HG02970 (cell line): ENCODE data around the gene RANGAP1.
"Not testable (repeated sequence)": the region's sequence is repeated elsewhere in the genome, so short reads cannot be mapped to it uniquely, and the experiment has no call there.

ENCODE experiments used
- ATAC-seq: cut with Tn5 transposase; IDR thresholded peaks from one replicate; pipeline ENCODE4 v1.9.1; 2021; ENCODE audit warnings: mild to moderate bottlenecking, moderate library complexity, moderate number of reproducible peaks; ENCODE audit not compliant: unreplicated experiment, low FRiP score

The RANGAP1 gene

DNA sequence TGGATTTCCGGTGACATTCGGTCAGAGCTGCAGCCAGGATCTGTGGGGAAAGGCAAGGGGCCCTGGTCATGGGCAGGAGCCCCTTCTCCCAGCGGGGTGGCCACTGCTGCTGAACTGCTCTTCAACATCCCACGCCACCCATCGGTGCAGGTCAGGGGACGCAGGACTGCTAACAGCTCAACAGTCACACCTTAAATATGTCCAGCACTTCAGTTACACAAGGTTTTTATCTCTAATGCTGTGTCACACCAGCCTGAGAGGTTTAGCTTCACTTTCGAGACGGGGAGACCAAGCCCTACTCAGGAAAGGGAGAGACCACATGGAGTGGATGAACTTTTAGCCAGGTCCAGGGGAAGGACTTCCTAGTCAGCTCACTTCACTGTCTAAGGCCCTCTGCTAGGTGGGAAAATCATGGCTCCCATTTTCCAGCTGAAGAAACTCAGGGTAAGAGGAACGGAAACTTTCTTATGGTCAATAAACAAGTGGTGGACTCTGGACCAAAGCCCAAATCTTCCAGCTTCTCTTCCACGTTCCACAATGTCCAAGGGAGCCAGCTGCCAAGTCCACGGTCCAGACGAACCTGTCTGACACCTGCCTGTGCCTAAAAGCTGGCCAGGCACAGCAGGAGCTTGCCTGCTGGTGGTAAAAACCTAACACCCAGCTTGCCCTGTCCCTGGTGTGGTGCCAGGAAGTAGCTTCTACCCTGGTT is 24.3 kb downstream of the RANGAP1 start:
- ATAC-seq: no peak

GRCh38 chr22:41260871-41261270 is 25.1 kb downstream of the RANGAP1 start:
- ATAC-seq: no peak

DNA sequence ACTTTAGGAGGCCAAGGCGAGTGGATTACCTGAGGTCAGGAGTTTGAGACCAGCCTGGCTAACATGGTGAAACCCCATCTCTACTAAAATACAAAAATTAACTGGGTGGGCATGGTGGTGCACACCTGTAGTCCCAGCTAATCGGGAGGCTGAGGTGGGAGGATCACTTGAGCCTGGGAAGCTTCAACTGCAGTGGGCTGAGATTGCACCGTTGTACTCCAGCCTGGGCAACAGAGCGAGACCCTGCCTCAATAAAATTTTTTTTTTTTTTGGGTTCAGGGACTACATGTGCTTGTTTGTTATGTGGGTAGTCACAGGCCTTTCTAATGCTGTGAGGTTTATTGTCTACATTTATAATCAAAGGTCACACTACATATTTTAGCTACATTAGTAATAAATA is 26.2 kb downstream of the RANGAP1 start:
- ATAC-seq: not testable (repeated sequence)

DNA sequence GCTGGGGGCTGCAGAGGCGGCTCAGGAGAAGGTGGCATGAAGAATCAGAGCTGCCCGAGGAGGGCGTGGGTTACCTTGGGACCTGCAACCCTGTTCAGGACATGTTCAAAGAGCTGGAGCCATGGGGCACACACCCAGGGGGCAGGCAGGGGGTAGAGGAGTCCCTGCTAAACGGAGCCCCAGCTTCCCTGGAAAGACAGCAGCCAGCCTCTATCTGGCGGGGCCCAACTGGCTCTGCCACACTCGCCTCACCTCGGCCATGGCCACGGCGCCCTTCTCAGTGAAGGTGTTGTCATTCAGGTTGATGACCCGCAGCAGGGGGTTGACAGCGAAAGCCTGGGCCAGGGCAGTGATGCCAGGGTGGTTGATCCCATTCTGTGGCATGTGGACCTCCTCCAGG is 28.3 kb downstream of the RANGAP1 start:
- ATAC-seq: no peak

- ATAC-seq: no peak
These were observed 29.4 kb downstream of the RANGAP1 start for GRCh38 chr22:41256254-41257253.

DNA sequence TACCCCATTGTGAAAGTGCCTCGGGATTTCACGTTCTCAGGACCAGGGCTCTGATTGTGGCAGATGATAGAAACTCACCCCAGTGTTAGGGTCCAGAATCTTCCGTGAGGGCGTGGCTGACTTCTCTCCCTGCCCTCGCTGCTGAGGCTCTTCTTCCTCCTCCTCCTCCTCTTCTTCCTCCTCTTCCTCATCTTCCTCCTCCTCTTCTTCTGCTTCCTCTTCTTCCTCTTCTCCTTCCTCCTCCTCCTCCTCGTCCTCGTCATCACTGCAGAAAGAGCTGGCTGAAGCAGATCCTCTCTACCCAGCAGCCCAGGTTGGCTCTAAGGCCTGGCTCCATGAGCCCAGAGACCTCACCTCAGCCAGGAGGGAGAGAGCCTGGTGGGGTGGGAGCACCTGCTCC is 31.8 kb downstream of the RANGAP1 start:
- ATAC-seq: no peak

GRCh38 chr22:41252365-41252764 is 33.6 kb downstream of the RANGAP1 start:
- no peak for ATAC-seq

- ATAC-seq: no peak
These were observed 35.9 kb downstream of the RANGAP1 start for GRCh38 chr22:41250127-41250526.

GRCh38 chr22:41249442-41249841 is 36.5 kb downstream of the RANGAP1 start:
- no peak for ATAC-seq

DNA sequence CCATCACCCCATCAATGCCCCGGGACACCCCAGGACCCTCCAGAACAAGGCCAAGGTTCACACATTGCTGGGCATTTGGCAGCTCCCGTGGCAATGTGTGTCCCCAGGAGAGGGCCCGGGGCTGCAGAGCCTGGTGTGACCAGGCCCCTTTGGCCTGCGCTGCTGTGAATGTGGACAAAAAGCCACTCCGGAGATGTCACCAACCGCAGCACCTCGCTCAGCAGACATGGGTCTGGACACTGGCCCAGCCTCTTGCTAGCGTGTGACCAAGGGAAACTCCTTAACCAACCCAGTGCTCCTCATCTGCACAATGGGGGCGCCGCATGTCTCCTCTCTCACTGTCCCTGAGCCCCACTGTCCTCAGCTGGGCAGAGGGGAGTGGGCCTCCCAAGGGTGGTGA is 37.2 kb downstream of the RANGAP1 start:
- no peak for ATAC-seq

- ATAC-seq: no peak
These were observed 37.7 kb downstream of the RANGAP1 start for GRCh38 chr22:41248314-41248713.

DNA sequence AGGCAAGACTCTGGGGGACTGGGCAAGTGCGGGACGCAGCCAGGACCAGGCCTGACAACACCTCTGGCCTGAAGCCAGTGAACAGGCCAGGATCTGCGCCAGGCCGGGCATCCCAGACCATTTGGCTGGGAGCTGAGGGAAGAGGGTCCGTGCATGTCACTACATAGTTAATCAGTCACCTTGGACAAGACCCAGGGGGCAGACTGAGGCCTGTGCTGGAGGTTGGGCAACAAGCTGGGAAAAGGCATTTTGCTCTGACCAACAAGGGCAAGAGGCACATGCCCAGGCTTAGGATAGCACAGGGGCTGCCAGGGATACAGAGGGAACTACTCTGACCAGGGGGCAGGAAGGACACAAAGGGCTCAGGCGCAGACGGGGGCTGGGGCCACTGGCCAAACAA is 38.3 kb downstream of the RANGAP1 start:
- no peak for ATAC-seq

DNA sequence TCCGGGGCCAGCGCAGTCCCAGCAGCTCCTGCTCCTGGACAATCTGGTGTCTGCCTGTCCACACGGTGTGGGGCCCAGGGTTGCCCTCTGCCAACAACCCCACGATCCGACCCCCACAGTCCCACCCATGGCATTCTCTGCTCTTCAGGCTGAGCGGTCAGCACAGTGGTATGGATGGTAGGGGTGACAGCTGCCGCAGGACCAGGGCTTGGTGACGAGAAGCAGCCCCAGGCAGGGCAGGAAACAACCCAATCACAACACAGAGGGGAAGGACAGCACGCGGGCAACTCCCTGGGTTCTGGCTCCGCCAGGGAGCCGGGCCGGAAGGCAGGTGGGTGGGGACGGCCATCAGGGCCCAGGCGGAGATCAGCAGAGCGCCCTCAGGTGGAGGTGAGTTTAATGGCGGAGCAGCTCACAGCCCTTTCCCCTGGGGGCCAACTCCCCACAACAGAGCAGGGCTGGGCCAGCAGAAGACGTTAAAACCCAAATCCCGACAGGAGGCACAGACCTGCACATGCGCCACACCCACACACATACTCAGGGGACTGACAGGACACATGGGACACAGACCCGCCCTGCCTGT is 40.0 kb downstream of the RANGAP1 start:
- no peak for ATAC-seq

GRCh38 chr22:41243361-41243760 is 42.6 kb downstream of the RANGAP1 start:
- no peak for ATAC-seq

DNA sequence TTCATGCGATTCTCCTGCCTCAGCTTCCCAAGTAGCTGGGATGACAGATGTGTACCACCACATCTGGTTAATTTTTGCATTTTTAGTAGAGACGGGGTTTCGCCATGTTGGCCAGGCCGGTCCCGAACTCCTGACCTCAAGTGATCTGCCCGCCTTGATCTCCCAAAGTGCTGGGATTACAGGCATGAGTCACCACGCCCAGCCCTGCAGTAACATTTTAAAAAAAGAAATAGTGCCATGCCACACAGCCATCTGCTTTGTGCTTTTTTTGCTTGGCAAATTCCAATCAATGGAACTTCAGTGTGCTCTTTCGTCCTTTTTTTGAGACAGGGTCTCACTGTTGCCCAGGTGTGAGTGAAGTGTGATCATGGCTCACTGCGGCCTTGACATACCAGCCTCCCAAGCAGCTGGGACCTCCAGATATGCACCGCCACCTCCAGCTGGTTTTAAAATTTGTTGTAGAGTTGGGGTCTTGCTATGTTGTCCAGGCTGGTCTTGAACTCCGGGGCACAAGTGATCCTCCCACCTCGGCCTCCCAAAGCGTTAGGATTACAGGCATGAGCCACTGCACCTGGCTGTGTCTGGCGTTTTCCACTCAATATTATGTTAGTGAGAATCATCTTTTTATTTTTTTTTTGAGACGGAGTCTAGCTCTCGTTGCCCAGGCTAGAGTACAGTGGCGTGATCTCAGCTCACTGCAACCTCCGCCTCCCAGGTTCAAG is 43.4 kb downstream of the RANGAP1 start:
- ATAC-seq: no peak

GRCh38 chr22:41241133-41241676 is 44.8 kb downstream of the RANGAP1 start:
- no peak for ATAC-seq

- ATAC-seq: no peak
These were observed 45.4 kb downstream of the RANGAP1 start, which contains the start of gene CHADL for GRCh38 chr22:41240377-41241132. Gene CHADL, minus strand, starts transcription at chr22:41240931. Its CDS starts 50 bp downstream, at chr22:41240881.

DNA sequence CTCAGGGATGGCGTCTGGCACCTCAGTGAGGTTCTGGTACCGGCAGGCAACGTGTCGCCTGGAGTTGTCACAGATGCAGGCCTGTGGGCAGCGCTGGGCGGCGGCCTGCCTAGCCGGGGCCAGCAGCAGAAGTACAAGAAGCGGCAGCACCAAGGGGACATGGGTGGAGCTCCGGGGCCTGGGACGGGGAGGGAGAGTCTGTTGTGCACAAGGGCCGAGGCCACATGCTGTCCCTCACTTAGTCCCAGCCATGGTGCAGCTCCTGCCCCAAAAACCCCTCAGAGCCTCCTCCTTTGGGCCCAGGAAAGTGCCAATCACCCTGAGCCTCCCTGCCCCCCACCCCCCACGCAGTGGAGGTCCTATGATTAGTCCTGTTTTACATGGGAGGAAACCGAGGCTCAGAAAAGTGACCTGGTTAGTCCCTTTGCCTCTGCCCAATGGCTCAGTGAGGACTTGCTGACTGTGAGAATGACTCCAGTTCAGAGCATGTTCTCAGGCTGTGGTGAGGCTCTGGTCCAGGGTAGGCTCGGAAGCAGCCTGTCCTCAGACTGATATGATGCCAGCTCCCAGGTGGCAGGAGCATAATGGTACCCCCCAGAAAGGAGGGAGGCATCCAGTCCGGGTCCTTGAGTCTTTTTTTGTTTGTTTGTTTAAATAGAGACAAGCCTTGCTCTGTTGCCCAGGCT is 46.4 kb downstream of the RANGAP1 start:
- no peak for ATAC-seq
